ENCODE measurements around the gene PCCA.

PCCA gene

DNA sequence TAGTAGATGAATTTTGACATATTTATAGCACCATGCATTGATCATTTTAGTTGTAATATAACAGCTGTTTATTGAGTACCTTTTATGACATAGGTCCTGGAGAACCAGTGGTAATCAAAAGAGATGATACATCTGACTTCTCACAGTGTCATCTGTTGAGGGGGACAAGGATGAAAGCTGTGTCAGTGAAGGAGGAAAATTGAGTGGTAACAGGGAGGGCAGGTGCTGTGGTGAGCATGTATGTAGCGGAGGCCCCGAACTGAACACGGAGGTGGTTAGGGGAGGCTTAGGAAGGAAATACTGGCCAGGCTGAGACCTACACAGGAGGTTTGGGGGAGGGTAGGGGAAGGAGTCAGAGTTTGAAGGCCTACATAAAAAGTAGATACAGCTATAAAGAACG lies 300.0 kb downstream of the PCCA start:
- no peak overlapping the region for H3K4me3 ChIP-seq (ENCODE audit: low read depth, low read length)

DNA sequence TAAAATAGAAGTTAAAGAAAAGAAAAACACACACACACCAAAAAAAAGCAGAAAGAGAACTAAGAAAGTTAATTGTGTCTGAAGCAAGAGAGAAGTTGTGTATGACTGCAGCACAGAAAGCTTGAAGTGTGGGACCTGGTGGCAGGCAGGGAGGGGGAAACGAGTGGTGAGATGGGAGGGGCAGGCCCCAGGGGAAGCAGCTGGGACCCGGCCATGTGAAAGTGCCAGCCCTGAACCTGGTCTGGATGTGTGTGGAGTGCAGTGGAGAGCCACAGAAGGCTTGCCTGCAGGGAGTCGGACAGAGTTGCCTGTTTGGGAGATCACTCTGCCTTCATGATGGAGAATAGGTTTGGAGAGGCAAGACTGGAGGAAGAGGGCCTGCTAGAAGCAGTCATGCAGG lies 300.7 kb downstream of the PCCA start:
- Histone ChIP-seq H3K9me3 (ENCODE audit: control insufficient read depth, insufficient read depth, low read depth, low read length) (no peaks in the 10 kb centered on the region), H3K9ac (ENCODE audit: low read length) (no peak overlapping the region), H3K4me3 (ENCODE audit: low read depth, low read length) (no peak overlapping the region), H3K4me1 (ENCODE audit: control insufficient read depth, insufficient read depth, low read length) (peaks cover 25% of the 10 kb centered on the region), H3K27ac (ENCODE audit: low read depth, low read length) (no peak overlapping the region), H3K27me3 (ENCODE audit: control insufficient read depth, insufficient read depth, low read length) (no peaks in the 10 kb centered on the region), H3K36me3 (ENCODE audit: control insufficient read depth, insufficient read depth, low read length) (peaks cover 5% of the 10 kb centered on the region; the same call in 1 of the 2 replicates)

More for the DNA sequence above, 300.0 kb downstream of the PCCA start:
- H3K36me3 ChIP-seq (ENCODE audit: control insufficient read depth, insufficient read depth, low read length) = peaks cover 5% of the 10 kb centered on the region; the same call in 1 of the 2 replicates
- no peak overlapping the region for H3K9ac ChIP-seq (ENCODE audit: low read length)
- no peaks in the 10 kb centered on the region for H3K9me3 ChIP-seq (ENCODE audit: control insufficient read depth, insufficient read depth, low read depth, low read length)
- no peak overlapping the region for H3K27ac ChIP-seq (ENCODE audit: low read depth, low read length)
- no peaks in the 10 kb centered on the region for H3K27me3 ChIP-seq (ENCODE audit: control insufficient read depth, insufficient read depth, low read length)
- H3K4me1 ChIP-seq (ENCODE audit: control insufficient read depth, insufficient read depth, low read length) = peaks cover 18% of the 10 kb centered on the region; the same call in 1 of the 2 replicates

DNA sequence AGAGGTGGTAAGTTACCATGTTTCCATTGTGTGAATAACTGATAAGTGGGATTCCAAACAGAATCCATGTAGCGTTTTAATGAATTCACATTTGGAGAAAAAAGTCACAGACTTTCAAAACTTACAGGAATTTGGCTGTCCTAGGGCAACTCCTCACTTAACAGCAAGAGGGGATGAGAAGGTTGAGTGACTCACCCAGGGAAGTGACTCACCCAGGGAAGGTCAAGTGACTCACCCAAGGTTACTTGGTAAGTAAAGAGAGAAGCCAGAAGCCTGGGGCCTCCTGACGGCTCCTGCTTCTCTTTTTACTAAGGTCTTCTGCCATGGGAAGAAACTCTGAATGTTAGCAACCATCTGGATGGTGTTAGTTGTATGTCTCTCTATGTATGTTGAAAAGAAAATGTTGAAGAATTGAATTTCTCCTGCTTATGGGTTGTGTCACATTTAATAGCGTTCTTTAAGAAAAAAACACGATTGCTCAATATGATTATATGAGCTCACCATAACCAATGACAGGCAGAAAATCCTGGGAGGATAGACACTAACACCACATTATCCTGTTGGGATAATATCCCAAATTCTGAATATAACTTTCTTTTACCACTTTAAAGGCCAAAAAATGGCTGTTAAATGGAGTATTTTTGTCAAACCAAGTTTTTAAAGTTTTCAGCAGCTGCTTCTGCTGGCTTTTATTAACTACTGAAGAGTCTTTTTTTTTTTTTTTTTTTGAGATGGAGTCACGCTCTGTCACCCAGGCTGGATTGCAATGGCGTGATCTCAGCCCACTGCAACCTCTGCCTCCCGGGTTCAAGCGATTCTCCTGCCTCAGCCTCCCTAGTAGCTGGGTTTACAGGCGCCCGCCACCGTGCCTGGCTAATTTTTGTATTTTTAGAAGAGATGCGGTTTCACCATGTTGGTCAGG lies 304.1 kb downstream of the PCCA start:
- Histone ChIP-seq H3K27ac (ENCODE audit: low read depth, low read length) (peak overlapping the region; percentile 83), H3K4me3 (ENCODE audit: low read depth, low read length) (no peak overlapping the region), H3K4me1 (ENCODE audit: control insufficient read depth, insufficient read depth, low read length) (peaks cover 33% of the 10 kb centered on the region), H3K9ac (ENCODE audit: low read length) (peak overlapping the region; percentile 35), H3K9me3 (ENCODE audit: control insufficient read depth, insufficient read depth, low read depth, low read length) (no peaks in the 10 kb centered on the region), H3K36me3 (ENCODE audit: control insufficient read depth, insufficient read depth, low read length) (no peaks in the 10 kb centered on the region), H3K27me3 (ENCODE audit: control insufficient read depth, insufficient read depth, low read length) (no peaks in the 10 kb centered on the region)

DNA sequence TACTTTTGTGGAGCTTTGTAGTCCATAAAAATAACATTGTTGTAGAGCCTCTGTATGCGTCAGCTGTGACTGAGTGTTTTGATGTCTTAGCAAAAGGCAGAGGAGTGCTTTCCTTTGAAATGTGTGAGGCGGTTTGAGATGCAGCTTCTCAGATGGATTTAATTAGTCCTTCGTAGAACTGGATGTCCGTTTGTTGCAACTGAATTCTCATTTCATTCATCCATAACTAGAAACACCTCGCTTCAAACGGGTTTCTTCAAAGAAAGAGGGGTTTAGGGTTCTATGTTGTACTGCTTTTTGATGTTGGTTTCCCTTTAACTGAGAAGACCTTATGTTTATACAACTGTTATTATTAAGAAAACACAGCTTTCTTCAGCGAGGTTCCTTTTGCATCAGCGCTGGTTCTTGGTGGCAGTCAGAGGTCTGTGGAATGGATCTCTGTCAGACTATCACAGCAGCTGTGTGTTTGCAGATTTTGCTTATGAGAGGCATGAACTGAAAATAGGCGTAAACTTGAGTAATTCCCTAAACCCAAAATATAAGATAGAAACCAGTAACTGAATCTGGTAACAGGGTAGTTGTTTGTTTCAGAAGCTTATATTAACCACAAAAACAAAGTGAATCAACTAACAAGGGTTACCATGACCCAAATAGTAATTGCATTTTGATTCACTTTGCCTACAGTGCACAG lies 305.3 kb downstream of the PCCA start:
- H3K27ac ChIP-seq (ENCODE audit: low read depth, low read length) = peak overlapping the region; percentile 48; the same call in 1 of the 2 replicates
- H3K4me1 ChIP-seq (ENCODE audit: control insufficient read depth, insufficient read depth, low read length) = peaks cover 33% of the 10 kb centered on the region

DNA sequence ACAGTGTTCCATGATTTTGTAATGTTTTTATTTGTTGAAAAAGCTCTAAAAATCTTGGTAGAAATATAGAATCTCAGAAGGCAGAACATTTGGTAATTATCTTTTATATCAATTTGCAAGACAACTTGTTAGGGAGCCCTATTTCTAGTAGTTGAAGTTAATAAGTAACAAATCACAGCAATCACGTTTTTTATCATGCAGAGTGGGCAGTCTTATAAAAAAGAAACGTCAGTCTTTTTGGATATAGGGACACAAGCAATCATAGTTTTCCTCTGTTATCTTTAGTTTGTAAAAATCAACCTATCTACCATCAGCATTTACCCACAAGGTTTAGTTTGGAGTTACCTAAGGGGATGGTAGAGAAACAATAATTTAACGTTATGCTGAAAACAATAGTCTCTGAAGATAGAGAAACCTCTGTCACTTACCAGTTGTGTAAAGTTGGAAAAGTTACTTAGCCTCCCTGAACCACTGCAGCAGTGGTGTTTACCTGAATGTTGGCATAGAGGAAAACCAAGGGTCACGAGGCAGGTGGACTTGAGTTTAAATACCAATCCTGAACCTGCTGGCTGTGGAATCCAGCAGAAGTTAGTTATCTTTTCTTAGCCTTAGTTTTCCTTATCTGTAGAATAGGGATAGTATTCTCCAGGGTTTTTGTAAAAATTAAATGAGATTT lies 306.9 kb downstream of the PCCA start:
- no peak overlapping the region for H3K4me3 ChIP-seq (ENCODE audit: low read depth, low read length)
- no peak overlapping the region for H3K27ac ChIP-seq (ENCODE audit: low read depth, low read length)
- H3K36me3 ChIP-seq (ENCODE audit: control insufficient read depth, insufficient read depth, low read length) = no peaks in the 10 kb centered on the region
- H3K9ac ChIP-seq (ENCODE audit: low read length) = no peak overlapping the region
- peaks cover 33% of the 10 kb centered on the region for H3K4me1 ChIP-seq (ENCODE audit: control insufficient read depth, insufficient read depth, low read length)
- no peaks in the 10 kb centered on the region for H3K9me3 ChIP-seq (ENCODE audit: control insufficient read depth, insufficient read depth, low read depth, low read length)
- H3K27me3 ChIP-seq (ENCODE audit: control insufficient read depth, insufficient read depth, low read length) = no peaks in the 10 kb centered on the region

More for the DNA sequence above, 305.3 kb downstream of the PCCA start:
- Histone ChIP-seq H3K9ac (ENCODE audit: low read length) (peak overlapping the region; percentile 8), H3K27me3 (ENCODE audit: control insufficient read depth, insufficient read depth, low read length) (no peaks in the 10 kb centered on the region), H3K9me3 (ENCODE audit: control insufficient read depth, insufficient read depth, low read depth, low read length) (no peaks in the 10 kb centered on the region), H3K4me3 (ENCODE audit: low read depth, low read length) (no peak overlapping the region), H3K36me3 (ENCODE audit: control insufficient read depth, insufficient read depth, low read length) (no peaks in the 10 kb centered on the region)

DNA sequence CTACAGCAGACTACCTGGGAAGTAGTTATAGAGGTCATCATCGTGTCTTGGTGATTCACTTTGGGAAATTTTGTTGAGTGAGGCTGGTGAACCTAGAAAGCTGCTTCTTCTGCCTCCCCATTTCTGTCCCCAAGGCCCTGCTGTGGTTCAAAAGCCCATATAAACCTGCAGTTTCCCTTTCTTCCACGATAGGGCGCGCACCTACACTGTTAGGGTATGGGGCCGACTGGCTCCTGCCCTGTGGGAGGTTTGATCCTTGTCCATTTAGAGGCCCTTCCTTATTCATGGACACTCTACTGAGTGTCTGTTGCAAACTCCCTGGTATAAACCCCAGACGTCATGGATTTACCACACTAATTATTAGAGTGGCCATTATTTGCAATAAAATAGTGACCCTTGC lies 307.9 kb downstream of the PCCA start:
- no peak overlapping the region for H3K27ac ChIP-seq (ENCODE audit: low read depth, low read length)
- H3K36me3 ChIP-seq (ENCODE audit: control insufficient read depth, insufficient read depth, low read length) = no peaks in the 10 kb centered on the region
- no peak overlapping the region for H3K9ac ChIP-seq (ENCODE audit: low read length)
- no peaks in the 10 kb centered on the region for H3K9me3 ChIP-seq (ENCODE audit: control insufficient read depth, insufficient read depth, low read depth, low read length)
- no peaks in the 10 kb centered on the region for H3K27me3 ChIP-seq (ENCODE audit: control insufficient read depth, insufficient read depth, low read length)
- no peak overlapping the region for H3K4me3 ChIP-seq (ENCODE audit: low read depth, low read length)
- peaks cover 32% of the 10 kb centered on the region for H3K4me1 ChIP-seq (ENCODE audit: control insufficient read depth, insufficient read depth, low read length)

DNA sequence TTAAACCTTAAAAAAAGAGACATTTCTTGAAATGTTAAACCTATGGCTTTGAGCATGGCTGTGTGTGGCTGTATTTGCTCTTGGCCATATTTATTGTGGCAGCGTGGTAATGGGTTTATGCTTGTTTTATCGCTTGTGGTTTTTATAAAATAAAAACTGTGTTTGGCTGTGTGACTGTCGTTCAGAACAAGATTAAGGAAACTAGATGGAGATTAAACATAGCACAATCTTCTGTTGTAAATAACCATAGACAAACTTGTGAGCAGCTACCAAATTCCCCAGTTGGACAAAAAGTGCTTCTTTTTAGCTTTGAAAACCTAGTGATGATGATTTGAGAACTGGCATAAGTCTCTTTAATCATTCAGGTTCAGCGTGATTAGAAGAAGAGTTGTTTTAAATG lies 308.7 kb downstream of the PCCA start:
- H3K9me3 ChIP-seq (ENCODE audit: control insufficient read depth, insufficient read depth, low read depth, low read length) = no peaks in the 10 kb centered on the region
- H3K27me3 ChIP-seq (ENCODE audit: control insufficient read depth, insufficient read depth, low read length) = no peaks in the 10 kb centered on the region
- H3K4me3 ChIP-seq (ENCODE audit: low read depth, low read length) = no peak overlapping the region
- H3K9ac ChIP-seq (ENCODE audit: low read length) = no peak overlapping the region
- H3K4me1 ChIP-seq (ENCODE audit: control insufficient read depth, insufficient read depth, low read length) = peaks cover 24% of the 10 kb centered on the region
- H3K27ac ChIP-seq (ENCODE audit: low read depth, low read length) = no peak overlapping the region
- no peaks in the 10 kb centered on the region for H3K36me3 ChIP-seq (ENCODE audit: control insufficient read depth, insufficient read depth, low read length)

DNA sequence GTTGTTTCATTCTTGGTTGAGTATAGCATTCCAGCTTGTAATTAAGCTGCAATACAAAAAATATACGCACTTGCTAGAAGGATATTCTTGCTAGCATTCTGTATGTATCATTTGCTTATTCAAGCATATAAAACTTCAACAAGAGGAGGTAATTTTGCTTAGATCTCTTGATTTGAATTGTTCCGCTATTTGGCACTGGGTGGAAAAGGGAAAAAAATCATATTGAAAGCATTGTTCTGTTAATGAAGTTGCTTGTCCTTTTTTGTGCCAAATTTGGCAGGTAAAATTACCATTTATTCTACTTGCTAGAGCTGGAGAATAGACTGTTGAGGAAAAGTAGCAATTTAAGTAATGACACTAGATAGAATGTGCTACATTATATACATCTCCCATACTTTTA lies 309.5 kb downstream of the PCCA start:
- Histone ChIP-seq H3K27ac (ENCODE audit: low read depth, low read length) (no peak overlapping the region), H3K9ac (ENCODE audit: low read length) (no peak overlapping the region), H3K9me3 (ENCODE audit: control insufficient read depth, insufficient read depth, low read depth, low read length) (peaks cover 5% of the 10 kb centered on the region; the same call in 1 of the 2 replicates), H3K36me3 (ENCODE audit: control insufficient read depth, insufficient read depth, low read length) (peaks cover 3% of the 10 kb centered on the region; the same call in 1 of the 2 replicates), H3K4me1 (ENCODE audit: control insufficient read depth, insufficient read depth, low read length) (peaks cover 20% of the 10 kb centered on the region), H3K27me3 (ENCODE audit: control insufficient read depth, insufficient read depth, low read length) (no peaks in the 10 kb centered on the region), H3K4me3 (ENCODE audit: low read depth, low read length) (no peak overlapping the region)

DNA sequence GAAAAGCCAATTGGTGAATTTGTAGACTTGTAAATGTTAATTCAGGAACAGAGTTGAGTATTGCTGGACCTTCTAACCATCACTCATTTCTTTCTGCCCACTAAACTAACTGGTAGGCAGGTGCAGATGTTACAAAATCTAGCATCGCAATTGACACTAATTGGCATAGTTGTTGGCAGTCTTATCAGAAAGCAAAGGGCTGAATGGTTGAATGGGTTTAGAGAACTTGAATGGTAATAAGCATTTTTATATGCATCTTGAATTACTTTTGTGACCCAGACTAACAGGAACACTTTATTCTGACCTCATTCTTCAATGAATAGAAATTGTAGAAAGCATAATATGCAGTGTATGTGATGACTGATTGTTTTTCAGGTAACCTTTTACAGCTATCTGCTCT lies 310.6 kb downstream of the PCCA start:
- Histone ChIP-seq H3K27me3 (ENCODE audit: control insufficient read depth, insufficient read depth, low read length) (no peaks in the 10 kb centered on the region), H3K27ac (ENCODE audit: low read depth, low read length) (no peak overlapping the region), H3K4me3 (ENCODE audit: low read depth, low read length) (no peak overlapping the region), H3K9me3 (ENCODE audit: control insufficient read depth, insufficient read depth, low read depth, low read length) (peaks cover 9% of the 10 kb centered on the region; the same call in 1 of the 2 replicates), H3K9ac (ENCODE audit: low read length) (no peak overlapping the region), H3K36me3 (ENCODE audit: control insufficient read depth, insufficient read depth, low read length) (peaks cover 8% of the 10 kb centered on the region), H3K4me1 (ENCODE audit: control insufficient read depth, insufficient read depth, low read length) (peaks cover 10% of the 10 kb centered on the region)

DNA sequence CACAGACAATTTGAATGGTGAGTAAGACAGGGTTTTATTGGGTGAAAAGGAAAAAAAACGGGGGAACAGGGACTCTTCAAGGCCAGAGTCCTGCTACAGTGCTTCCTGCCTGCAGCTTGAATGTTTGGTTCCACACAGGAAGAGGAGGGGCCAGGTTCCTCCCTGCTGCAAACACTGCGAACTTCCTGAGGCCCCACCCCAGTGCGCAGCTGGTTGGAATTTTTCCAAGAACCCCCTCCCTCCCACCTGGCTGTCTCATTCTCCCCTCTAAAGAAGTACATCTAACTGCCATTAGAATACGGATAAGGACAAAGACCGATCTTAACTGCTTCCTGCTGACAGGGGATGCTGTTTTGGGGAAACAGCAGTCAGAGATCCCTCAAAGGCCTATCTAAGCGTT lies 314.8 kb downstream of the PCCA start:
- no peak overlapping the region for H3K27ac ChIP-seq (ENCODE audit: low read depth, low read length)
- peaks cover 32% of the 10 kb centered on the region for H3K9me3 ChIP-seq (ENCODE audit: control insufficient read depth, insufficient read depth, low read depth, low read length)
- H3K4me1 ChIP-seq (ENCODE audit: control insufficient read depth, insufficient read depth, low read length) = no peaks in the 10 kb centered on the region
- no peak overlapping the region for H3K4me3 ChIP-seq (ENCODE audit: low read depth, low read length)
- H3K36me3 ChIP-seq (ENCODE audit: control insufficient read depth, insufficient read depth, low read length) = peaks cover 24% of the 10 kb centered on the region
- H3K27me3 ChIP-seq (ENCODE audit: control insufficient read depth, insufficient read depth, low read length) = no peaks in the 10 kb centered on the region
- no peak overlapping the region for H3K9ac ChIP-seq (ENCODE audit: low read length)
